A204.1 (cell line): Measurements from ENCODE around the gene MEGF6.

Experiments used
- FAIRE-seq: peaks from 2 replicates; lab custom pipeline; 2012; peaks lifted over from hg19 to GRCh38; lab: Jason Lieb, UNC

Gene MEGF6

DNA sequence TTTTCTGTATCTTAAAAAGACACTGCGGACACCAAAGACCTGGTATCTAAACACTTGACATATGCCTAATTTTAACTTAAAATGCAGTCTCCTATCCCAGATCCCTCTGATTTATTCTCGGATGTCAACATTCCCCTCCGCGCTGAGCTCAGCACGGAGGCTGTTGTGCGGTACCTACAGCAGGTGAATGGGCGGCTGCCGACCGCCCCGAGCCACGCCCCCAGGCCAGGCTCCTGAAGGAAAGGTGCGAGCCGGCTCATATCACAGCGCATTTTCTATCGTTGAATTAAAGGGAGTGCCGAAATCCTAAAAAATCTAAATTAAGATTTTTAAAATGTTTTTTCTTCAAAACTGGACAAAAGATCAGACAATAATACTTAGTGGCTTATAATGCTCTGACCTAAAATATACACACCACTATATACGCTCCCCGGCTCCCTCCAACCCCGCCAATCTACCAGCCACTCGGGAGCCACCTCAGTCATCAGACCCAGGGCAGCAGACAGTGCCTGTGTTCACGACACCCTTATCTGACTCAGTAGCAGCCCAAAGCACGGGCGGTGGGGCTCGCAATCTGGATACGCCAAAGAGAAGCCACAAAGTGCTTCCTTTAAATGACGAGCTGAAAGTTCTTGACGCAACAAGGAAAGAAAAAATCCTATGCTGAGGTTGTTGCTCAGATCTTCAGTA lies 34.5 kb upstream of the MEGF6 start:
- FAIRE-seq = no peak

DNA sequence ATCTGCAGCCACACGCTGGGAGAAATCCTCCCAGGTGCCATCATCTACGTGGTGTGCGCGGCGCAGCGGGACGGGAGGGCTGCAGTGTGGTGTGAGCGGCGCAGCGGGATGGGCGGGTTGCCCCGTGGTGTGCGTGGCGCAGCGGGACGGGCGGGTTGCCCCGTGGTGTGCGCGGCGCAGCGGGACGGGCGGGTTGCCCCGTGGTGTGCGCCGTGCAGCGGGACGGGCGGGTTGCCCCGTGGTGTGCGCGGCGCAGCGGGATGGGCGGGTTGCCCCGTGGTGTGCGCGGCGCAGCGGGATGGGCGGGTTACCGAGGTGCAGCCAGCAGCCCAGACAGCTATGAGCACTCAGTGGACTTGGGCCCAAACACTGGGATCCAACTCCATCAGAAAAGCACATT lies 33.9 kb upstream of the MEGF6 start:
- FAIRE-seq = no peak

DNA sequence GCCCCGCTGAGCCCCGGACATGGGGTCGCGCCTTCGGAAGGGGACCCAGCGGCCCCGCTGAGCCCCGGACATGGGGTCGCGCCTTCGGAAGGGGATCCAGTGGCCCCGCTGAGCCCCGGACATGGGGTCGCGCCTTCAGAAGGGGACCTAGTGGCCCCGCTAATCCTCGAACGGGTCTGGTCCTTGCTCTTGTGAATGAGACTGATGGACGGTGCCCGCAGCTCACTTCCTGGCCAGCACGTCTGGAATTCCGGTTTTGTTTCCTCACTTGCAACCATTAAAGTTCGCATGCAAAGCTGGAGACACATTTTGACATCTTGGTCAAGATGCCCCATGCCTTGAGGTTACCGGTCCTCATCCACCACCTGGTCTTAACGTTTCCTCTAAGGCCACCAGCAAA lies 33.0 kb upstream of the MEGF6 start:
- no peak for FAIRE-seq

DNA sequence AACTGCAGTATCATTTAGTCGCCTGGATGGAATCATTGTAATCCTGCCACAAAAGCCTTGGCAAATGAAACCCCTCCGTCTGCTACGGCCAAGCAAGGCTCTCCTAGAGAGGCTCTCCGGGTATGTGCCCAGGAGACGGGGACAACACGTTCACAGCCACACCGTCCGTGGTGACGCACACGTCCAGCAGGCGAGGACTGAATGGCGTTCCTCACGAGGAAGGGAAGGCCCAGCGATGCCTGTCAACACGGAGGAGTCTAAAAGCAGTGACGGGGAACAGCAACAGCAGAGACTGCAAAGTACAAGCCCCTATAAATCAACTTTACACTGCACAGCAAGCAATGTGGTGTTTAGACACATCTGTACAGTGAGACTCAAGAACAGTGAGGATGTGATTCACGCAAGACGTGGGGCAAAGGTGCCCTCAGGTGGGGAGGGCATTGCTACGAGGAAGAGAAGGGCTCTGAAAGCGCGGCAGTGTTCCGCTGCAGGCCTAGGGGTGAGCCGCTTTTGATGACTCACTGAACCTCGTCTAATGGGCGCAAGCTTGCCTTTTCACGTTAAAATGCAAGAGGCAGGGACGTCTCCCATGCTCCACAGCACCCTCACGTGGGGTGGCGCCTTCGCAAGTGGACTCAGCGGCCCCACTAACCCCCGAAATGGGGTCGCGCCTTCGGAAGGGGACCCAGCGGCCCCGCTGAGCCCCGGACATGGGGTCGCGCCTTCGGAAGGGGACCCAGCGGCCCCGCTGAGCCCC lies 31.8 kb upstream of the MEGF6 start:
- FAIRE-seq = no peak

DNA sequence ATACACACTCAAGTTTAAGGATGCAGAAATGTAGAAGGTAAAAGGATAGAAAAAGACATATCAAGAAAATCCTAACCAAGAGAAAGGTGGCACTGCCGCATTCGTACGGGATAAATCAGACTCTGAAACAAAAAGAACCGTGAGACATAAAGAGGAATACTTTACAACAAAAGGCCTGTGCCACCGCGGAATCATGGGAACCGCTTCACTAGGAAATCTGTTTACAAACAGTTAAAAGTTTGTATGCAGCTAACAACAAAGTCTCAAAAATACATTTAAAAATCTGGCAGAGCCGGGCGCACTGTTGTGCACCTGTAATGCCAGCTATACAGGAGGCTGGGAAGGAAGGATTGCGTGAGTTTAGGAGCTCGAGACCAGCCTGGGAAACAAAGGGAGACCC lies 30.5 kb upstream of the MEGF6 start:
- no peak for FAIRE-seq

DNA sequence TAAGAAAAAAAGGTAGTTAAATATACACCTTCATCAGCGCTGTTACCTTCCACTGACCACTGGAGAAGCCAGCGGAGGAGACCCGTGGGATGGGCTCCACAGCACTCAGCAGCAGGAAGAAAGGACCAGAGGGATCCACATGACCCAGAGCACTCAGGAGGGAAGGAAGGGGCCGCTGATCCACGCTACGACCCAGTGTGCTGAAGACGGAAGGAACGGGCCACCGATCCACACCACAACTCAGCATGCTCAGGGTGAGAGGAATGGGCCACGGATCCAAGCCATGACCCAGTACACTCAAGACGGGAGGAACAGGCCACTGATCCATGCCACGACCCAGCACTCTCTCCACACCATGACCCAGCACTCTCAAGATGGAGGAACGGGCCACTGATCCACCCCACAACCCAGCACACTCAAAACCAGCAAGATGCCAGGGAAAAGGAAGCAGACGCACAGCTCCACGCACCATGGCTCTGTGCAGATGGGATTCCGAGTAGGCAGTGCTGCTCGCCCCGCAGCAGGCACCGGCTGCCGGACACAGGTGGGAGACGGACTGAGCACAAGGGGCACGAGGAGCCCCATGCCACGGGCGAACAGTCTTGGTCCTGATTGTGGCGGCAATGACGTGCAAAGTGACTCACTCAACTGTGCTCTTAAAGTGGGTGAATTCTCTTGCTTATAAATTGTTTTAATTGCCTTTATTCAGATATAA lies 29.9 kb upstream of the MEGF6 start:
- FAIRE-seq = no peak

DNA sequence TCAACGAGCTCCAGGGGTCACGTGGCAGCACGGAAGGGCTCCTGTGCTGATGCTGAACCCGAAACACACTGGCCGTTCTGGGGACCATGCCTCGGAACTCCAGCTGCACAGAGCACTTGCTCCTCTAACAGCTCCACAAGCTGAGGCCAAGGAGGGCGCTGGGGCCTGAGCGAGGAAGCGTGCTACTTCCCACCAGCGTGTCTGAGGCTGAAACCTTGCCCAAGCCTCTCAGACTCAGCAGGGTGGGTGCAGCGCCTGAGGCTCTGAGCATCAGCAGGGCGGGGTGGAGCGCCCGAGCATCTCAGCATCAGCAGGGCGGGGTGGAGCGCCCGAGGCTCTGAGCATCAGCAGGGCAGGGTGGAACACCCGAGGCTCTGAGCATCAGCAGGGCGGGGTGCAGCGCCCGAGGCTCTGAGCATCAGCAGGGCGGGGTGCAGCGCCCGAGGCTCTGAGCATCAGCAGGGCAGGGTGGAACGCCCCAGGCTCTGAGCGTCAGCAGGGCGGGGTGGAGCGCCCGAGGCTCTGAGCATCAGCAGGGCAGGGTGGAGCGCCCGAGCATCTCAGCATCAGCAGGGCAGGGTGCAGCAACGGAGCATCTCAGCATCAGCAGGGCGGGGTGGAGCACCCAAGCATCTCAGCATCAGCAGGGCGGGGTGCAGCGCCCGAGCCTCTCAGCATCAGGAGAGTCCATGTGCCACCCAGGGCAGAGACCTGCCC lies 29.0 kb upstream of the MEGF6 start:
- FAIRE-seq = no peak

DNA sequence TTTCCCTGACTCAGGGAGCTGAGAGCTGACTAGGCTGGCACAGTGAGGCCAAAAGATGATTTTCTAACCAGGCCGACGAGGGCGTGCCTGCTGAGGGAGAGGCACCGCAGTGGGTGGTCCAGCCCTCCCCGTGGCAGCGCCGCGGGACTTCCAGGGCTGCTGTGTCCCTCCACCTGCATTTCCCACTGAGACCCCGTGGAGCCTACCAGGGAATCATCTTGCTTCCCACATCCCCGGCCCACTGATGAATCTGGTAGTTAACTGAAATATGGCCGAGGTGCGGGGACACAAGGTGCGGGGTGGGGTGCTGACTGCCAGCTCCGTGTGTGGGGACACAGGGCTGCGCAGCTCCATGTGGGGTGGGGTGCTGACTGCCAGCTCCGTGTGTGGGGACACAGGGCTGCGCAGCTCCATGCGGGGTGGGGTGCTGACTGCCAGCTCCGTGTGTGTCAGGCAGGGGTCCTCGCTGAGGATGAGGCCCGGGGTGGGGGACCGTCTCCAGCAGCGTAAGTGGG lies 28.1 kb upstream of the MEGF6 start:
- no peak for FAIRE-seq

DNA sequence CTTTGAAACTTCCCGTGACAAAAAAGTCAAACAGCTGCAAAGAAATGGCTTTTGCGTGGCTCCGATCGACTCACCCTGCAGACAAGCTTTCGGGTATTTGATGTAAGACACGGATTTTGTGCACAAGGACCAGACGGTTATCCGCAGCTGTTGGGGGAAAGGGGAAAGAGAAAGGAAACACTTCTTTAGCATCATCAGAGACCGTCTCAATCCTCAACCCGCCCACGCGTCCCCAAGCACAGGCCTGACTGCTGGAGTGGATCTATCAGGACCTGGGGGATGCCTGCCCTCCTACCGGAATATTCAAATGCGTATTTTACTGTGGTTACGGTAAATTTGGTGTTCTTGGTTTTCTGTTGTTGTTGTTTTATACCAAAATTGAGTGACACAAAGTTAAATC lies 27.4 kb upstream of the MEGF6 start:
- no peak for FAIRE-seq

DNA sequence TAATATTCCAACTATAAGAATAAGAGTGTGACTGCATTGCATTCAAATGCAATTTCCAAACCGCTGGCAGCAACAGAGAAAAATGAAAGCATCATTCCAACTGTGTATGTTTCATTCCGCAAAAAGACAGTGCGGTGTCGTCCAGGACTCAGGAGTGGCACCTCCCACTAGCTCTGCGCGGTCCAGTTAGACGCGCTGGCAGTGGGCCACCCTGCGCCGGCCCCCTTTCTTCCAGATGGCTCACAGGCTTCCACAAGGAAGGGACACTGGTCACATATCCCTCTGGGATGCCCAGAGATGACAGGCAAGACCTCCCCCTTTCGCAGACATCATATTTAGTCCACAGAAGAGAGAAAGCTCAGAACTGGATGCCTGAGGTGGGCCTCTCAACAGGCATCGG lies 26.7 kb upstream of the MEGF6 start:
- FAIRE-seq = no peak

DNA sequence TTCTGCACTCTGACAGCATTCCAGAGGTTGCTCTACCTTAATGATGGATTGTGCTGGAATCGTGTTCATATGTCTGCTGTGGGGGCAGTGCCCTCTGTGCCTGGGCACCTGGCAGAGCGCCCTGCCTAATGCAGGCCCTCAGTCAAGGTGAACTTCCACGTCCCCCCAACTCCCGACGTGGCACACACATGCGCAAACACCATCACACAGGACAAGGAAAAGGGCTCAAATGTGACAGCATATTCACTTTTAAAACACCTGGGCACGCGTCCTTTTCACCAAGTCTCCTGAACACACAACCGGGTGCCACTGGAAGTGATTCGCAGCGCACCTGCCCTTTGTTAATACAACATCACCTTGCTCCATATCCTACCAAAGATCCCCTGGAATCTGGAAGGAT lies 25.2 kb upstream of the MEGF6 start:
- no peak for FAIRE-seq

DNA sequence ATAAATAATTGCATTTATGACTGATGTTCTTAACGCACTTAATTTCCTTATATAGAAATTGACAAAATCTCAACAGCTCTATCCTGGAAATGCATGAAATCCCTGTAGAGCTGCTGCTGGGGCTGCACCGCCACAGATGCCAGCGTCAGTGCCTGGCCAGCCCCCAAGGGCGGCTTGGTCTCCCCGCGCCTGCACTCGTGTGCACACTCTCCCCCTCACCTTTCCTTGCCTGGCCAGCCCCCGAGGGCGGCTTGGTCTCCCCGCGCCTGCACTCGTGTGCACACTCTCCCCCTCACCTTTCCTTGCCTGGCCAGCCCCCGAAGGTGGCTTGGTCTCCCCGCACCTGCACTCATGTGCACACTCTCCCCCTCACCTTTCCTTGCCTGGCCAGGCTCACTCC lies 24.8 kb upstream of the MEGF6 start:
- no peak for FAIRE-seq

DNA sequence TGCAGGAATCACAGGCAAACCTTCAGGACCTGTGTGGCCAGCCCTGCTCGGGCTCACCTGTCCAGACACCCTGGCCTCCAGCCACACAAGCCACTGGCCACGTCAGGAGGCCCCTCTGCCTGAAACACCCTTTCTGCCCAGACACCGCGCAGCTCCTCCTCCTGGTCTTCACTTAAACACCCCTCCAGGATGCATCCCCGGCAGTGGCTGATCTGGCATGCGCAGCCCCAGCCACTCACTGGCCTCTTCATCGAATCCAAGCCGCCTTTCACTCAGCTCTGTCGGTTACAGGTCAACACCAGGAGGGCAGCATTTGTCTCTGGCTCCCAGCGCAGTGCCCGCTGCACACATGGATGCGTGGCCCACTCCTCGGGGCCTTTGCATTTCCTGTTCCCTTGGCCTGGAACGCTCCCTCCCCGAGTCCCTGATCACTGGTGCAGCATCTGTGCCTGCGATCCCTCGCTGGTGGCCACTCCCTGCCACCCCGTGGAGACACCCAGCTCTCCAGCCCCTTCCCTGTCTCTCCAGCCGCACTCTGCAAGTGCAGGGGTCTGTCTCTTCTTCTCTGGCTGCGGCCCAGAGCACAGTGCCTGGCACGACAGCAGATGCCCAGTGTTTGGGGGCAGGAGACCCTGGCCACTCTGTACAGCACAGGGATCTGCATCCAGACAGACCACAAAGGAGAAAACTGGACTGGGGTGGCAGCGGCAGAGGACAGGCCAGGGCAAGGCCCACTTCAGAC lies 22.9 kb upstream of the MEGF6 start:
- no peak for FAIRE-seq

DNA sequence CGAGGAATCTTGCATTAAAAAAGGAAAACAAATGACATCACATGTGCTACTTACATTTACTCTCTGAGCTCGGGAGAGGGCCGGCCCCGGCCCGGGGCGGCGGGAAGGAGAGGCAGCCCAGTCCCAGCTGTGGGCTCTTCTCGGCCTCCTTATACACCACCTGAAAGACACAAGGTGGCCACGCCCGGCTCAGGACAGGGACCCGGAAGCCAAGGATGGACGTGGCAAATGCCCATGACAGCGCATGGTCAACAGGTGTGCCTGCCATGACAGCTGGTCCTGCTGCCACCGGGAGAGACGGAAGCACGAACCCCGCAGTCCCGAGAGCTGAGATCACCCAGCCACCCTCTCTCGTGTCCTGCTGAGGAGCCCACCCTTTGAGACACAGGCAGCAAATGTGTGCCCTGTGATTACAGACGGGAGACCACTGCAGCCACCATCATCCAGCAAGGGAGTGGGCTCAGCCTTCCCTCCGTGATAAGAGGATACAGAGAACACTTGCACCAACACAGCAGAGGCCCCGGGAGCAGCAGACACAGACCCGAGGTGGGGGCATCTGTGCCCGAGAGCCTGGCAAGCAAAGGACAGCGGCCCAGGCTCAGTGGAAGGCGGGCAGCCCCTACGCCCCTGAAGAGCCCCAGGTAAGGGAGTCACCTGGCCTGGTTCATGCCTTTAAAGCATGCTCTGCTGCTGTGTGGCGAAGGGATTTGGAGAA lies 22.2 kb upstream of the MEGF6 start:
- no peak for FAIRE-seq

DNA sequence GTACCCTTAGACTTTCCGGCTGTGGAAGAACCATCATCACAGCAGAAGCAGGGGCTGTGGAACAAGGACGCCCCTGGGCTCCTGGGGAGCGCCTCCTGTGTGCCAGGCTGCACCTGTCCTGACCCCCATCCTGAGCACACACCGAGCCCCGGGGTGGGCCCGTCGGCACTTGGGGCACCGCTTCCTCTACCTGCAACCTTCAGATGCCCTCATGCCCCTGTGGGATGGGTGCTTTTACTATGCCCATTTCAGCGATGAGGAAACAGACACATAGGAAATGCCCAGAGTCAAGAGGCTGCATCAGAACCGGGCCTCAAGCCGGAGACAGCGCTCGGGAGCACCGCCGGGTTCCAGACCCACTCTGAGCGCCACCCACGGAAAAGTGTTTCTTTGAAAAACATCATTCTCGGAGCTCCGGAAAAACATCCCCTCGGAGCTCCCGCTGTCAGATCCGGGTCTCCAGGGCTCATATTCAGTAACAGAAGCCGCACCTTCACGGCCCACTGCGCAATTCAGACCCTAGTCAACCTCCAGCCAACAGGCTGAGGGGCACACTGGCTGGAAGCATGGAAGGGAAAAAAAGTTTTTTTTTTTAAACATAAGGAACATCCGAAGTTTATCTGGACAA lies 21.5 kb upstream of the MEGF6 start:
- FAIRE-seq = no peak

DNA sequence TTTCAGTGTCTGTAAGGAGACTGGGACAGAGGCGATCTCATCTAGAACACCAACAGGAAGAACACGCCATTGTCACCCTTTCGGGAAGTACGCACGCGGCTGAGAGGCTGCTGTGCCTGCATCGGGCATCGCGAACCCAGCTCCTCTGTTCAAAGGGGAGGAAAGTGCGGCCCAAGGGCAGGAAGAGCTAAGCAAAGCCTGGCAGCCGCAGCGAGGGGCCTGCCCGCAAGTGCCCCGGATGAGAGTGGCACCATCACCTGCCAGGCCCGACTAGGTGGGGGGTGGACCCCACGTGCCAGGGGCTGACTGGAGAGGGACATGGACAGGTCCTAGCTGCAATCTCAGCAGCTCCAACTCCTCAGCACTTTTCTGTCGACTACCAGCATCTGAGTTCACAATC lies 21.0 kb upstream of the MEGF6 start:
- no peak for FAIRE-seq

DNA sequence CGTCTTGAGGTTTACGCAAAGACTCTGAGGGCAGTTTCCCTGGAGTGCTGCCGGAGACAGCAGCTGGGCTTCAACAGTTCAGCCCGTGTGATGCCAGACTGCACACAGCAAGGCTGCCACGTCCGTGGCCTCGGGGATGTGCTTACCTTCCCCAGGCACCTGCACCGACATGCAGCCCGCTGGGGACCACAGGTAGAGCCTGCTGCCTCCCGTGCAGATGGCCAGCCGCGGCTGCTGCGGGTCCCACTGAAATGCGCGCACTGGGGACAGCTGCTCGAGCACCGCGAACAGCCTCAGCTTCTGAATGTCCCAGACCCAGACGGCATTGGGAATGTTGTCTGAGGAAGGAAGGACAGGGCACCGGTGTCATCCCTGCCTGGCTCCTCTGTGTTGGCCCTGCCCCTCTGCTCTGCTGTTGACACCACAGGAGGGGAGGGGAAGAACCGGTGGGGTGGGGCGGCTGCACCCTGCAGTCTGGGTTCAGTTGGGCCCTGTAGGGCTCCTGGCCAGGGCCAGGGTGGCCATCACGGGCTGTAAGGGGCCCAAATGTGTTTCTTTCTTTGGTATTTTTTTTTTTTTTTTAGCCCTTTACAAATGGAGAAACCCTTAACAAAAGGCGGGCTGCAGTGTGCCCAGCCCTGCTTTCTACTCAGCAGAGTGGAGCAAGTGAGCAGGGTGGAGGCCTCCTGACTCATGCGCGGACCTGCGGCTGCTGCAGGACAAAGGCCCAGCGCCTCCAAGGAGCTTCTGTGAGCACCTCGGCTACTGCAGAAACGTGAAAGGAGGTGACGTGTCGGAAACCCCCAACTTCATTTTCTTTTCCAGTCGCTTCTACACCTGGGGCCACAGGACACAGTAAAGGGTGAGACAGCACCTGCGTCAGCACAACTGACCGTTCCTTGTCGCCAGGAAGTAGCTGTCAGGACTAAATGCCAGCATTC lies 20.3 kb upstream of the MEGF6 start:
- FAIRE-seq = no peak

DNA sequence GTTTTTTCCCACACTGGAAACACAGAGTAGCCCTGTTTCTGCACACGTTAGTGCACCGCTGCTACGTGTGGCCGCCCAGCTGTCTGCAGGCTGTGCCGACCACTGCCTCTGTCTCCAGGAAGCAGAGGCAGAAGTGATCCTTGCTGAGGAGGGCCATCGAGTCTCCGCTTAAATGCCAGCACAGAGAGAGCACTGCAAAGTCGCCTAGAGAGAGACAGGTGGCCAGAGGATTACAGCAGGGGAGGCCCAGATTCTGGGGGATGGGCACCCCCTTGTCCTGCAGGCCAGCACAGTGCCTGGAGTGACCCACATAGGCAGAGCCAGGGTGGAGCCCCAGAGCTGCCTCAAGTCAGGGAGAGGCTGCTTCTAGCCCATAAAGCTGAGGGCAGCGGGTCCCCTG lies 19.6 kb upstream of the MEGF6 start:
- FAIRE-seq = no peak

DNA sequence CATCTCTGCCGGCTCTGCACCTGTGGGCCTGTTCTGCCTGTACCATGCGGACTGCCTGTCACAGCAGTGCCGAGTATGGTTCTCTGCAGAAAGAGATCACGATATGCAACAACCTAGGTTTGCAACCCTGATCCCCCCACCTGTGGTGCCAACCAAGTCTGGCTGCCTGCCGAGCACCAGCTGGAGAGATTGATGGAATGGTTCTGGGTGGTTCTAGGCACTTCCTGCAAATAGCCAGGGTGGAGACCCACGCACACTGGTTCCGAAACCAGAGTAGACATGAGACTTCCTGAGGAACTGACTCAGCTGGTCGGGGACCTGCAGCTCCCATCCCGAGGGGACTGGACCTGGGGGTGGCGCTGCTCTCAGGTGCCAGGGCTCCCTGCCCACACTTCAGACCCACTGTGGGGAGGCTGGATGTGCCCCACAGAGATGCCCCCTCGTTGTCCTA lies 18.9 kb upstream of the MEGF6 start:
- FAIRE-seq = no peak
